Fibroblast of skin of right biceps (primary cell): ENCODE measurements around the gene RDH5.
A peak's percentile ranks its signal among the peaks of the same experiment; 100 is the strongest.

Experiments used
- DNase-seq: peaks from one replicate; pipeline ENCODE4 v3.0.0-alpha.2; 2013

Gene RDH5

GRCh38 chr12:55713721-55714120 is 6.5 kb upstream of the RDH5 start:
- DNase-seq: peak; percentile 92

DNA sequence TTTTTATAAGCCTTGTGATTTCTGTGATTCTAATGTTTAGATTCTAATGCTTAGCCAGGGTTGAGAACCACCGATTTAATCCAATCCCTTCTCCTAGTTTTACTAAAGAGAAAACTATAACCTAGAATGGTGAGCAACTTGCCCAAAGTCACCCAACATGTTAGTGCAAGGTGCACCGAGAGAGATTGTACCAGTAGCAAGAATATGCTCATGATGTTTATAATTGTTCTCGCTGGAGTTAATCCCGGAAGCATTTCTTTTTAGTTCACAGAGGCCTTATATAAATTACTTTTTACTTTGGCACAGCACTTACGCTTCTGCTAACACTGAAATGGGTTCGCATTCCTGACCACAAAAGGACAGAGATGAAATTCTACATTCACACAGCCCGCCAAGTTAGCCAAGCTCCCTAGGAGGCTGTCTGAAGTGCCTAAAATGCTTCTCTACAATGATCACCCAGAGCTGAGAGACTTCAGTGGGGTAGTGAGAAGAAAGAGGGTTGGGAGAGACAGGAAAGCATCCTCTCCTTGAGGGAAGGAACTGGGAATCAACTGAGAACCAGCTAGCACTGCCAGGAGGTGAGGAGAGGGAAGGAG is 4.9 kb upstream of the RDH5 start:
- no peak for DNase-seq

DNA sequence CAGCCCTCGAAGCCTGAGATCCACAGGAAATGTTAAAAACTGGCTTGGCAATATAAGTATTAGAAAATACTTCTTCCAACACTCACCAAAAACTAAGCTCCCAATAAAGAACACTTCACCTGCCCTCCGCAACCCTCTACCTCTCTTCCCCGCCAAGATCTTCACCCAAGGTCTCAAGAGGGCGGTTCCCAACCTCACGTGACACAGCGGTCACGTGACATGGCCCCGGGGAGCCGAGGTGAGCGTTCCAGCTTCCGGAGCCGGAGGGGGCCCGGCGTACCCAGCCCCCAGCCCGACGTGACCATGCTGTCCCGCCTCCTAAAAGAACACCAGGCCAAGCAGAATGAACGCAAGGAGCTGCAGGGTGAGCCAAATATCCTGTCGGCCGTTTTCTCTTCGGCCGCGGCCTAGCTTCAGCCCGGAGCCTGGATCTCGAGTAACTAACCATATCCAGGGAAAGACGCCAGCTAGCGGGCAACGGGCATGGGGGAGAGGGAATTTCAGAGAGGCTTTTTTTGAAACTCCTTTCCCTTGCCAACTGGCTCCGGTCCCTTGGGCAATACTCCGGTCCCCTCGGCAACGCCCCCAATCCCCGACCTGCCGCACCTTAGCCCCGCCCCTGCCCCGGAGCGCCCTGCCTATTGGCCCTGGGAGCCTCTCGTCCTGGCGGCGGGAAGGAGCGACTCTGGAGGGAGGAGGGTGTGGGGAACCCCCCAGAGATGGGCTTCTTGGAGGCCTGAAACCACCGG is 4.2 kb upstream of the RDH5 start, which contains the start of gene BLOC1S1:
BLOC1S1 (plus strand) TSS at position 214 of the 749 bp plus-strand sequence; CDS start at position 220, 6 bp downstream.
- peak; percentile 97 for DNase-seq

GRCh38 chr12:55716582-55716957 is 3.6 kb upstream of the RDH5 start:
- no peak for DNase-seq

DNA sequence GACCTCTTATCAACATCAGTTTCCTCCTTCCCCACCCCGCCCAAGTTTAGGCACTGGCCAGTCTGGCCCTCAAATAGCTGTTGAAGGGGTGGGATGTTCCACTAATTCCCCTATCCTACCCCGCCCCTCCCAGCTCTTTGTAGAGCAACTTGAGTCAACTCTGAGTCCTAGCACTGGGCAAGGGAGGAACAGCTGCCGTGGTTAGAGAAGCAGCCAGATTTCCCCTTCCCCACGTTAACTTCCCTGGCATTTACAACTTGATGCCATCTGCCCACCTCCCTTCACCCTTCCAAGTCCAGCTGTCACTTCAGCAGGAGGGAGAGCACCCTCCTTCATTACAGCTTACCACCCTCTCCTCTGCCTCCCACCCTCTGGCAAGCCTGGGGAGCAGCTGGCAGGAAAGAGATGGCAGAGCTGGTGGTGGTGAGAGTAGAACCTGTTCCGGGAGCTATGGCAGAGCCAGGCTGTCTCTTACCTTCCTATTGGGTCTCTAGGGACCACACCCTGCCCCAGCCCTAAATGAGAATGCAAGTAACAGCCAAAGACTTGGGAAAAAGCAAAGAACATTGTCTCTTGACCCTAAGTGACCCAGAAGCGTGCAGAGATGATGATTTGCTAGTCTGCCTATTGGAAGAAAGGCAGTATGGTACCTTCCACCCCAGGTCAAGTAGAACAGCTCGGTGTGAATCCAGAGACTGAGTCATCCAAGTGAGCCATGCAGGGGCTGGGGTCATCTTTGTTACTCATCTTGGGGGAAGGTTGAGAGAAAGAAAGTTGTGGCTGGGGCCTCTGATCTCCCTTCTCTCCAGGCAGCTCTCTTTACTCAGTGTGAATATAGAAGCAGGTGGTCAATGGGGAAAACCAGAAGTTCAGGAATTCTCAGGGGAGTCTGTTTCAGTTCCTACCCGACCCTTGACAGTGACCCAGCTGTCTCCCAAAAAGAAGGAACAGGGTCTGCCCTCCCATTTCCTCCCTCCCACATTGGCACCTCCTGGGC is 2.9 kb upstream of the RDH5 start:
- peak; percentile 74 for DNase-seq

DNA sequence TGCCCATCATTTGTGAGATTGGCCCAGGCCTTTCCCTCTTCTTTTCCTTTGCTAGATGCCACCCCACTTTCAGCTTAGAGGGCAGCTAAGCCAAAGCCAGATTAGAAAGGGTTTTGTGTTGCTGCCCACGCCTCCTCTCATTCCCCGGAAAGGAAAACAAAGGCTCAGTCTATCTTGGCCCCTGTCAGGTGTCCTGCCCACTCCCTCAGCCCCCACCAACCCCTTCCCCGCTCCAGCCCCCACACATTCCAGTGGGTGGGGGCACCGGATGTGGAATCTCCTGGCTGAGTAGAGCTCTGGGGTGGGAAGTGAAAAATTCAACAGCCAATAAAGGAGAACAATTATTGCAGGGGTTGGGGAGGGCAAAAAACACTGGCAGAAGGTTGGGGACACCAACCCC is 2.2 kb upstream of the RDH5 start:
- DNase-seq: no peak

GRCh38 chr12:55718624-55719275 is 1.4 kb upstream of the RDH5 start:
- peak; percentile 50 for DNase-seq

DNA sequence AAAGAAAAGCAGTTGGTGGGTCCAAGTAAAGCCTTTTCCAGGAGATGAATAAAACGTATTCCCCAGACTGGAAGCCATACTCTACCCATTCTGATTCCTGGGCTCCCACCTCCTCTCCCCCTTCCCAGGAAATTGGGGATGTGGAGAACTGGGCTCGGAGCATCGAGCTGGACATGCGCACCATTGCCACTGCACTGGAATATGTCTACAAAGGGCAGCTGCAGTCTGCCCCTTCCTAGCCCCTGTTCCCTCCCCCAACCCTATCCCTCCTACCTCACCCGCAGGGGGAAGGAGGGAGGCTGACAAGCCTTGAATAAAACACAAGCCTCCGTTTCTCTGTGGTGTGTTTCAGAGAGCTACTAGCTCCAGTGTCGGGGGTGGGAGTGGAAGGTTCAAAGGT is 822 bp upstream of the RDH5 start:
- no peak for DNase-seq

- DNase-seq: peak; percentile 78
Measured at GRCh38 chr12:55720894-55721444, 776 bp downstream of the RDH5 start.

DNA sequence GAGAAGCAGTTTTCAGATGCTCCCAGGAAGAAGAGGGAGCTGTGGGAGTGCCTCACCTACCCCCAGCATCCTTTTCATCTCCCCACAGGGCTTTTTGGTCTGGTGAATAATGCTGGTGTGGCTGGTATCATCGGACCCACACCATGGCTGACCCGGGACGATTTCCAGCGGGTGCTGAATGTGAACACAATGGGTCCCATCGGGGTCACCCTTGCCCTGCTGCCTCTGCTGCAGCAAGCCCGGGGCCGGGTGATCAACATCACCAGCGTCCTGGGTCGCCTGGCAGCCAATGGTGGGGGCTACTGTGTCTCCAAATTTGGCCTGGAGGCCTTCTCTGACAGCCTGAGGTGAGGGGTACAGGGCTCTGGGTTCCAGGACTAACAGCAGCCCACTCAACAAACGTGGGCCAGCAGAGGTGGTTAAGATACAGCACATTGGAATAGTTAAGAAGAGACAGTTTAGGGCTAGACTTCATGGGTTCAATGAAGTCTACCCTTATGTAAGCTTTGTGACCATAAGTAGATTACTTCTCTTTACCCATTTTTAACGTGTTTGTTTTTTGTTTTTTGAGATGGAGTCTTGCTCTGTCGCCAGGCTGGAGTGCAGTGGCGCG is 1.5 kb downstream of the RDH5 start:
- DNase-seq: no peak

GRCh38 chr12:55722948-55723347 is 2.8 kb downstream of the RDH5 start:
- no peak for DNase-seq

DNA sequence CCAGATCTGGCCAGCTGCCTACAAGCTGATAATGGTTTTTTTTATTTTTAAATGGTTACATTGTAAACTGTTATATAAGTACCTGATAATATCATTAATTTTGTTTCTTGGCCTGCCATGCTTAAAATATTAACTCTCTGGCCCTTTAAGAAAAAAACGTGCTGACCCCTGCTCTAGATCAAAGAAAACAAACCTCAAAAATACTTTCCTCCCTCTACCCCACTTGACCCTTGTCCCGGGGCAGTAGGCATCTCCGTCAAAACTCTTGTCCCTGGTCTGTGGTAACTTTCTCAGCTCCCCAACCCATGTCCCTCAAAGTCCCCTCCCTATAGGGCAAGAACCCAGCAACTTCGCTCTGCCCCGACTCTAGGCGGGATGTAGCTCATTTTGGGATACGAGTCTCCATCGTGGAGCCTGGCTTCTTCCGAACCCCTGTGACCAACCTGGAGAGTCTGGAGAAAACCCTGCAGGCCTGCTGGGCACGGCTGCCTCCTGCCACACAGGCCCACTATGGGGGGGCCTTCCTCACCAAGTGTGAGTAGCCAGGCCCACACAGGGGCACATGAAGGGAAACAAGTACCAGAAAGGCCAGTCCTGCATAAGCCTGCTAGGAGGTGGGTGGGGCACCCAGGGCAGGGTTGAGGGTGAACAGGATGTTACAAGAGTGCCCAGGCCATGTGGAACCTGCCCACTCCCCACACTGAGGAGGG is 3.5 kb downstream of the RDH5 start:
- DNase-seq: no peak

- DNase-seq: peak; percentile 67
Measured at GRCh38 chr12:55724226-55724939, 4.2 kb downstream of the RDH5 start.

- no peak for DNase-seq
Measured at GRCh38 chr12:55724940-55725309, 4.7 kb downstream of the RDH5 start.

DNA sequence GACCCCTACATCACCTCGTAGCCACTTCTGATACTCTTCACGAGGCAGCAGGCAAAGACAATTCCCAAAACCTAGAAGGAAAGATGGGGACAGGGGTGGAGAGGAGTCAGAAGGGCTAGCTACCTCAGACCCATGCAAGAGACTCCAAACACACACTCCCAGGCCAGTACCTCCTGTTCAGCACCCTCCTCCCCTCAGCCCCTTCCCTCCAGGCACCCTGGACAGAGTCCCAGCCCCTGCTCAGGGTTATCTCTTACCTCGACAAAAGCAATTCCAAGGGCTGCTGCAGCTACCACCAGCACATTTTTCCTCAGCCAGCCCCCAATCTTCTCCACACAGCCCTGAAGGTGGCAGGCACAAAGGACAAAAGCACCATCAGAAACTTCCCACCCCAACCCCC is 5.4 kb downstream of the RDH5 start:
- no peak for DNase-seq

DNA sequence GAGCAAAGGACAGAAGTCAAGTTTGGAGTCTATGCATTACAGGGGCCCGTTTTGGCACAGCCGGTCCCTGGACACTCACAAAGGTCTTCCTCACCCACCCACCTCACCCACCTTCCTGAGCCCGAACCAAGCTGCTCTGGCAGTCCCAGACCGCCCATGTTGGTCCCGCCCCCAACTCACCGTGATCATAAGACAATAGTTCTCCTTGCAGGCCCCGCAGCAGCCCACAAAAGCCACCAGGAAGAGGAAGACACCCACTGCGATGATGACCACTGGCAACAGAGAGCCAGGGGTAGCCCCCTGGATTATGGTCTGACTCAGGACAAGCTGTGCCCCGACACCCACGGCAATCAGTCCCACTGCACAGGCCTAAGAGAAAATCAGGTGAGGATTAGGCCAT is 6.8 kb downstream of the RDH5 start:
- no peak for DNase-seq

- no peak for DNase-seq
Measured at GRCh38 chr12:55727643-55728185, 7.5 kb downstream of the RDH5 start.

DNA sequence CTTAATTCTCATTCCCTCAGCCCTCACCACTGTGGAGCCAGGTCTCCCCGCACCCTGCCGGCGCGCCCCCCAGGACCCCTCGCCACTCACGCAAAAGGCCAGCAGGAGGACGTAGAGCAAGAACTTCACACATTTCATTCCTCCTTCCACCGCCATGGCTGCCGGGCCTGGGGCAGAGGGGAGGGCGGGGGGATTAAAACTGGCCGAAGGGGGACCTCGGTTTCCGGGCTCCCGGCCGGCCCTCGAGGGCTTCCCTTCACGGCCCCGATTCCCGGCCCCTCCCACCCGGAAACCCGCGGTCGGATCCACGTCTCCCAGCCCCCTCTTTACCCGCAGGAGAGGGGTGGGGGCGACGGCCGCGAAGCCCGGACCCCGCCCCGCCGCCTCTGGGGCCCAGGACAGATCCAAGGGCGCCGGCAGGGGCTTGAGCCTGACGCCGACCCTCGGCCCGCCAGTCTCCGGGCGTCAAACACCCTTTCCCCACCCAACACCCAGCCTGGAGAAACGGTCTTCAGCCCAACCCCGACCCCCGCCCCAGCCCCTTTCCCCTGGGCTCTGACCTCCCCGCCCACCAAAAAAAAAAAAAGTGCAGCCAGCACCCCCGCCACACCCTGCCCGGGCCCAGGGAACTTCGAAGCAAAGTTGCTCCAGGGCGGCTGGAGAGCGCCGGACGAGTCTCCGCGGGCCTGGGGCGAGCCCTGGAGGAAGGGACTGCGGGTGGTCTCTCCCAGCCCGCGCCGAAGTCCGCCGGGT is 8.2 kb downstream of the RDH5 start:
- peak; percentile 73 for DNase-seq

- DNase-seq: peak; percentile 96
Measured at GRCh38 chr12:55728939-55729818, 9.0 kb downstream of the RDH5 start, which contains the start of gene CD63. CD63 (minus strand) TSS chr12:55729009; CDS start chr12:55728341, 668 bp downstream.
